GM13976 (cell line): ENCODE measurements around the gene CALM3.

Source experiments
- DNase-seq: peaks from one replicate; pipeline ENCODE4 v3.0.0; 2012; ENCODE audit warnings: low spot score
- CTCF ChIP-seq: IDR thresholded peaks from 2 replicates; pipeline ENCODE4 v1.5.1; 2012; ENCODE audit warnings: borderline replicate concordance, mild to moderate bottlenecking; ENCODE audit not compliant: insufficient read depth; ENCODE audit errors: extremely low read depth, missing control alignments, control extremely low read depth
- in situ Hi-C: fragments of 300-500 bp; cut with MboI; formaldehyde crosslinking; loops from one replicate; pipeline ENCODE4 v1.12.0; 2022; ENCODE audit warnings: low sequenced_read_pairs, mixed read lengths, inconsistent platforms; ENCODE audit not compliant: unreplicated experiment

Gene CALM3

GRCh38 chr19:46609511-46610412 lies 8.6 kb downstream of the CALM3 start:
- TF ChIP-seq CTCF, result no peak
- DNase-seq, result peak; percentile 17
- in situ Hi-C loops, result loop anchor here (5.0 kb wide), 1 partner anchor 53 kb away; the partner anchor contains the start of gene DACT3

- in situ Hi-C loops, result loop anchor here (5.0 kb wide), 1 partner anchor 52 kb away; the partner anchor contains the start of gene DACT3
- no peak for TF ChIP-seq CTCF
- no peak for DNase-seq
Observed at GRCh38 chr19:46610413-46610775, 9.3 kb downstream of the CALM3 start.

GRCh38 chr19:46610851-46611770 lies 10.0 kb downstream of the CALM3 start:
- in situ Hi-C loops, result loop anchor here (5.0 kb wide), 1 partner anchor 51 kb away; the partner anchor contains the start of gene DACT3
- TF ChIP-seq CTCF, result no peak
- peak; percentile 32 for DNase-seq

- DNase-seq, result peak; percentile 20
- in situ Hi-C loops, result loop anchor here (5.0 kb wide), 1 partner anchor 51 kb away; the partner anchor contains the start of gene DACT3
- TF ChIP-seq CTCF, result no peak
Observed at GRCh38 chr19:46611776-46612175, 10.6 kb downstream of the CALM3 start.

- in situ Hi-C loops, result loop anchor here (5.0 kb wide), 1 partner anchor 49 kb away; the partner anchor contains the start of gene DACT3
- no peak for DNase-seq
- TF ChIP-seq CTCF, result no peak
Observed at GRCh38 chr19:46613525-46613924, 12.4 kb downstream of the CALM3 start.

GRCh38 chr19:46614114-46614722 lies 13.1 kb downstream of the CALM3 start:
- peak; percentile 86 for TF ChIP-seq CTCF
- in situ Hi-C loops, result loop anchor here (5.0 kb wide), 1 partner anchor 48 kb away; the partner anchor contains the start of gene DACT3
- peak; percentile 86 for DNase-seq
